ENCODE measurements around the gene APBB1.
A peak's percentile ranks its signal among the peaks of the same experiment; 100 is the strongest.

The APBB1 gene

DNA sequence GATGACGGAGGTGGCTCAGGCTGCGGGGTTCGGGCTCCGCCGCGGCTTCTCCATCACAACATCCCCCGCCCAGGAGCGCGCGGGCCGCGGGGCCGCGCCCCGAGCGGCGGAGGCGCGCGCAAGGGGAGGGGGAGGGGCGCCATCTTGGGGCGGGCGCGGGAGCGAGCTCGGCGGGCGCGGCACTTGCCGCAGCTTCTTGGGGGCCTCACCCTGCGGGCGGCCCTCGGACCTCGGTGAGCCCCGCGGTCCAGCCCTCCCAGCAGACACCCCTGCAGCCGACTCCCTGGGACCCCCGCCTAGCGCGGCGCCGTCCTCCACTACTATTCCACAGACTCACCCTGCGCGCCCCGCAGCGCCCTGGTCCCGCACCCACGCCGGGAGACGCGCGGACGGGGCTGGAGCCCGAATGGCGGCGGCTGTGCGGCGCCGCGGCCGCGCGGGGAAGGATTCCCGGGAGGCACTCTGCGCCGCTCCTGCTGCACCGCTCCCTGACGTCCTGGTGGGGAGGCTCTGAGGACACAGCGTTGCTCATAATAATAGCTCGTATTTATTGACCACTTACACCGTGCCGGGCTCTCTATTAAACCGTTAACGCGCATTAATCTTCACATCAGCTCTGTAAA, at the start of gene APBB1:
TSS of gene APBB1 (minus strand) at position 86 of the 623 bp plus-strand sequence. CDS start 7,747 bp downstream, outside the sequence.
- DNase-seq, result peak; percentile 40

DNA sequence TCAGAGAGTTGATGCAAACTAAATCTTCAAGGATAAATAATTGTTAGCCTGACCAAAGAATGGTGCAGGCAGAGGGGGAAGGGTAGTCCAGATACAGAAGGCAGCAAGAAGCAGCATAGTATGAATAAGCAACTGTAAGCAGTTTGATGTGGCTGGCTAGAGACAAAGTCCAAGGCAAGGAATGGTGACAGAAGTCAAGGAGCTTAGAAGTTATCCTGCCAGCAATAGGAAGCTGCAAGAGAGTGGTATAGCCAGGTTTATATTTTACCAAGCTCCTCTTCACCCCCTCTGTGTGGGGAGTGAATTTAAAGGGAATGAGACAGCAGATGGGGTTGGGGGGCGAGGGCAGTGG, 40.2 kb upstream of the APBB1 start:
- DNase-seq, result no peak

- DNase-seq, result no peak
Measured at GRCh38 chr11:6458352-6459098, 39.6 kb upstream of the APBB1 start.

DNA sequence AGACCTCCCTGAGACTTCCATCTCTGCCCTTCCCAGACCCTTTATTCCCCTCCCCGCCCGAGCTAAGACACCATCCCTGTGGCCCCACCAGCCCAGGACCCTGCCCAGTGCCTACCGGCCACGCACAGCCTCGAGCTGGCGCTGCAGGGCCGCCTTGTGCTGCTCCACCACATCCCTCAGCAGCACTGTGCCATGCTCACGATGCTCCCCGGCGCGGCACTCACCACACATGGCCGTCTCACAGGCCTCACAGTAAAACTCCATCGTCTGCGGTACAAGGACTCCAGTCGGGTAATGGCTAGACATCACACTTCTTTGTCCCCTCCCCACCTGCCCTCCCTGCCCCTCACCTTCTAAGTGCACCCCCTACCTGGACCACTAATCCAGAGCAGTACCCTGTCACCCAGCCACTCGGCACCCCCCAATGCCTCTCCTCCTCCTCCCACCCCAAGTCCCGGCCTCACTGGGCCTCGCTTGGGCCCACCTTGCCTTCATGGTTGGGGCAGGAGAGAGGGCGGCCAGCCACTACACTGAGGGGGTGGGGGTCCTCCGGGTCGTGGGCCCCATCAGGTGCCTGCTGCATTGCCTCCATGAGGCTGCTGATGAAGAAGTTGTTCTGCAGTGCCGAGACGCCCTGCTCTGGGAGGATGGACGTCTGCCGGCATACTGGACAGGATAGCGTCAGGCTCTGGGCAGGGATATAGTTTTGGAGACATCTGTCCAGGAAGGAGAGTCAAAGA, 38.9 kb upstream of the APBB1 start:
- DNase-seq, result no peak

GRCh38 chr11:6456361-6457073, 37.6 kb upstream of the APBB1 start:
- DNase-seq, result no peak

- no peak for DNase-seq
Measured at GRCh38 chr11:6455070-6455469, 36.2 kb upstream of the APBB1 start.

DNA sequence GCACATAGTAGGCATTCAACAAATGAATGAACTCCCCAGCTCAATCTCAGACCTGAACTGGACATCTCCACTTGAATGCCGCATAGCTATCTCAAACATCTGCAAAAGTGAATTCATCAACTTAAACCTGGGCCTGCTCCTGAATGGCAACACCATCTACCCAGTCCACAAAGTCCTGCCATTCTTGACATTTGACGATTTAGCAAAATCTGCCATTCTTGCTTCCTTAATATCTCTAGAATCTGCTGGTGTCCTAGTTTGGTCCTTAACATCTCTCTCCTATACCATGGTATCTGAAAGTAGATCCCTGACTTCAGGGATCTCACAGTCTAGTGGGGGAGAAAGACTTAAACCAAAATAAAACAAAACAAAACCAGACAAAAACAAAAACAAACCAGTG, 34.3 kb upstream of the APBB1 start:
- no peak for DNase-seq

DNA sequence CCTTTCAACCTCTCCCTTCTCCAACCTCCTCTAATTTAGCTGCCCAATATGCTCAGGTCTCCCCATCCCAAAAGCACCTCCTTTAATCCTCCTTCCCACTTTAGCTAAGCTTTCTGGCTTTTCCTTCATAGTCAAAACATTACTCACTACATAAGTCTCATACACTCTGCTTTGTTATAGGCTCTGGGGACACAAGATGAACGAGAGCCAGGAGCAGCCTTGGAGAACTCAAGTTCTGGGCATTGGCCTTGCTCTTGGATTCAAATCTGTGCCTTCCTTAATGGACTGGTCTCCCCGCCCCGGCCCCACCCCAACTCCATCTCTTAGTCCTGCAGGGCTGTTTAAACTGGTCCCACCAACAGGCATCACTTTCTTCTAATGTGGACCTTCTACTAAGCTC, 33.3 kb upstream of the APBB1 start:
- no peak for DNase-seq

- no peak for DNase-seq
Measured at GRCh38 chr11:6448574-6448973, 29.7 kb upstream of the APBB1 start.

- peak; percentile 9 for DNase-seq
Measured at GRCh38 chr11:6443269-6444003, 24.5 kb upstream of the APBB1 start.

DNA sequence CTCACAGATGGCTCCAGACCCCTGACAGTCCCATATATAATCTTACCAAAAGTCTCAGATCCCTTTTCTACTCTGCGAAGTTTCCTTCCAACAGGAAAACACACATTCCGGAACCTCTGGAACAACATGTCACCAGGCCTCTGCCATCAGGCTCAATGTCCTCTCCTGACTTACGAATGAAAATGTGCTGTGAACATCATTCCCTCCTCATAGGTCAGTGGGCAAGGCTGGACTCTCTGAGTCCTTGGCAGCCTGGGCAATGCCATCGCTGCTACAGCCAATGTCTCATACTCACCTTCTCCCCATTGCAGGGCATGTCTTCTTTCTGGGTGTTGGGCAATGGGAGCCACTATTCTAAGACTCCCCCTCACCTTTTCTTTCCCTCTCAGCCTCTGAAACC, 23.5 kb upstream of the APBB1 start:
- DNase-seq, result no peak

DNA sequence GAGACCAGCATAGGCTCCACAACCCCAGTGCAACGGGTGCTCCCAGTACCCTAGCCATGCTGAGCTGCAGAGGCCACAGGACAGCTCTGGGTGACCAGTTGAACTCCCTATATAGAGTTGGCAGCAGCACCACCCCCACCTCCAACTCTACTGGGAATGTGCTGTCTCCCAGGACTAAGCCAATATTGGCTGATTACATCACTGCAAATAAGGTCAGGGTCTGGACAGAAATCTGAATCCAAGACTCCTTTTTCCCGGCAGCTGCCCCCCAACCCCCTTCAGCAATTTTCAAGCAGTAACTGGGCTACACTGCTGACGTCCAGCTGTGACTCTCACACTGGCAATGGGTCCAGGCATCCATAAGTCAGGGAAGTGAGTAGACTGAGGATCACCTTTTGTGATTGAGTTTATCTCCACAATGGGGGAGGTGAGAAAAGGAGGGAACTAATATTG, 22.0 kb upstream of the APBB1 start, which contains the start of gene HPX:
TSS of gene HPX (minus strand) at position 82 of the 453 bp plus-strand sequence. CDS start at position 58, 24 bp downstream.
- no peak for DNase-seq

DNA sequence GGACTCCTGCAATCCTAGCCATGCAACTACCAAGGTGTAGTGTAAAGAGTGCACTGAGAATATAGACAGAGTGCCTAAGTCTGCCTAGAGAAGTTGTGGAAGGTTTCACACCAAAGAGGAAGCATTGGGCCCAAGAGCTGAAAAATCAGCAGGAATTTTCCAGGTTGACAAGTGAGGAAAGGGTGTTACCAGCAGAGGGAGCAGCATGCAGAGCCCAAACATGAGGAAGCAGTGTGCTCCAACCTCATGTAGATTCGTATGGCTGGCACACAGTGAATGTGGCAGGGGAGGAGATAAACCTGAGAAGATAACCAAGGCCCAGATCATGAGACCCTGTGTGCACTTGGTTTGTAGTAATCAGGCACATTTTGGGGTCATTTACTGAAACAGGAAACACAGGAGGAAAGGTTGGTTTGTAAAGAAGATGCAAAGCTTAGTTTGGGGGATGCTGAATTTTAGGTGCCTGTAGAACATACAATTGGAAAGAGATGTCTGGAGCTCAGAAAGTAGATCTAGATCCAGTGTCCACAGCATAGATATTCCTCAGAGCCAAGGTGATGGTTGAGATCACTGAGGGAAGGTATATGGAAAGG, 20.2 kb upstream of the APBB1 start:
- peak; percentile 19 for DNase-seq

DNA sequence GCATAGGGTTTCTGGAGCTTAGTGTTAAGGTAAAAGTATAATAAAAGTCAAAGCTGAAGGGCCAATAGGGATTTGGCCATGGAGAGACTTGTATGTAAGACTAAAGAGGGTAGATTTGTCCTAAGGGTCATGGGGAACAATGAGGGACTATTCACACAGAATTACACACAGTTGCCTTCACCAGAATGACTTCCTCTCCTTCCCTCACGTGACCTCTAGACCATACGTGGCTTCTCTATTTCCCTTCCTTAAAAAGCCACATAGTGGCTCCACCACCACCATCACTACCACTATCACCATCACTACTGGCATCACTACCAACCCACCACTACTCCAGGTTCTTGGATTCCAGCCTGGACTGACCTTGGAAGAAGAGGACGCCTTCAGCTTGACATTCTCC, 19.1 kb upstream of the APBB1 start:
- DNase-seq, result no peak

DNA sequence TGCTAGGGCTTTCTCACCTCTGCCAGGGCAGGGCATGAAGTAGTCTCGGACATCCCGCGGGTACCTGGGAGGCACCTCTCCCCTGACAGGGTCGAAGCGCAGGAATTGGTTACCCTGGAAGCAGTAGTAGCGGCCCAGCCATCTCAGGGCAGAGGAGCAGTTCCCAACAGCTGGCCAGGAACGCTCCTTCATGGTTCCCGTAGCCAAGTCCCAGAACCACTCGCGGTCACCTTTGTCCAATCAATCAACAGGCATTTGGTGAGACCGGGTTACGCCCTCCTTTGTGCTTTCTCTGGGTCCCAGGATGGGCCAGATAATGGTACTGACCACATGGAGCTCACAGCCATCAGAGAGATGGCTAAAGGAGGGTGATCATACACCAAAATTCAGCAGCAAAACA, 18.5 kb upstream of the APBB1 start:
- DNase-seq, result no peak

DNA sequence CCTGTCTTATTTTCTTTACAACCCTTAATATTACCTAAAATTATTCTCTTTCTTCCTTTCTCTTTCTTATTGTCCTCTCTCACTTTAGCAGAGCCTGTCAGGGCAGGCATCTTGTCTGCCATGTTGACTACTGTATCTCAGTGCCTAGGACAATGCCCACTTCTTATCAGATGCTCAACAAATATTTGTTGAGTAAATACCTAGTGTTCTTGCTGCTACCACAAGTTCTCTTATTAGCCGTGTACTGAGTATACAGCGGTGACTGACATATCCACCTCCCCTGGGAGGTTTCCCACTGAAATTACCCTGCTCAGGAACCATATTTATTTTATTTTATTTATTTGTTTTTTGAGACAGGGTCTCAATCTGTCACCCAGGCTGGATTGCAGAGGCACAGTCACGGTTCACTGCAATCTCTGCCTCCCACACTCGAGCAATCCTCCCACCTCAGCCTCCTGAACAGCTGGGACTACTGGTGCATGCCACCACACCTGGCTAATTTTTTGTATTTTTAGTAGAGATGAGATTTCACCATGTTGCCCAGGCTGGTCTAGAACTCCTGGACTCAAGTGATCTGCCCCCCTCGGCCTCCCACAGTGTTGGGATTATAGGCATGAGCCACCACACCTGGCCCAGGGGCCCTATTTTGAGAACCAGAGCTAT, 15.2 kb upstream of the APBB1 start:
- no peak for DNase-seq

- DNase-seq, result no peak
Measured at GRCh38 chr11:6431861-6432260, 13.0 kb upstream of the APBB1 start.

- no peak for DNase-seq
Measured at GRCh38 chr11:6427516-6427915, 8.6 kb upstream of the APBB1 start.

- DNase-seq, result no peak
Measured at GRCh38 chr11:6420677-6421076, 1.8 kb upstream of the APBB1 start.

DNA sequence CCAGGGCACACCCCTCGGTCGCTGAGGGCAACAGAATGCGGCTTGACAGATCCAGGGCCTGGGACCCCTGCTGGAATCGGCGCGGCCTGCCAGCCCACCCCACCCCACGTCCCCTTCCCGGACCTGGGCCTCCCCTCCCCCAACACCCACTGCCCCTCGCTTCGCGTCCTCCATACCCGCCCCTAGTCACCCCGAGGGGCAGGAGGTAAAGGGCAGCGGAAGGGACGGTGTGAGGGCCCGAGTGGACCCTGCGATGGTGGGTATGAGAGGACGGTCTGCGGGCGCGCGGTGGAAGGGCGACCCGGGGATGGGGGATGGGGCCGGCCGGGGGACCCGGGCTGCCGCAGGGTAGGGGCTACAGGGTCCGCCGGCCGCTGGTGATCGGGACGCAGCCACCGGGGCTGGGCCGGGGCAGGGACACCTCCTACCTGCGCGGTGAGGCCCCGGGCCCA, 311 bp downstream of the APBB1 start:
- peak; percentile 10 for DNase-seq

DNA sequence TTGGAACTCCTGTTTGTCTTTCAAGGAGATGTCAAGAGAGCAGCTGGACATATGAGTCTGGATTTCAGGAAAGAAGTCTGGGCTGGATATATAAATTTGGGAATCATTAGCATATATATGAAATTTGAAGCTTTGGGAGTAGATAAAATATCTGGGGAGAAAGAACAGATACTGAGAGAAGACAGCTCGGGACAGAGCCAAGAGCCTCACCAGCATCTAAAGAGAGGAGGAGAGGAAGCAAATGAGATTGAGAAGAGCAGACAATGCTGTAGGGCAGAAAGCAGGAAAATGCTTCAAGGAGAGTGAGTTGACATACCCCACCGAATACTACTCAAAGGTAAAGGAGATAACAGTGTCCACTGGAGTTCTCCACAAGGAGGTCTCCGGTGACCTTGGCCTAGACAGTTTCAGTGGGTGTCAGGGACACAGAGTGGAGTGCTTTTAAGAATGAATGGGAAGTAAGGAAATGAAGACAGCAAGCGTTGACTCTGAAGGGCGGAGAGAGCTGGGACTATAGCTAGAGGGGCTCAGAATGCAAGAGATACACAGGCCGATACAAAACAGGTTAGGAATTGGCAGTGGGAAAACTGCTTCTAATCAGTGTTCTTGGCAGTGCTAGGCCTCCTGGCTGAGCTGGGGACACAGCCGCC, 862 bp downstream of the APBB1 start:
- DNase-seq, result no peak
